RWPE1 (cell line): ENCODE measurements around the gene EXOC2.

Source experiments
- CTCF ChIA-PET: fragments of 350-600 bp; sonication (Branson Sonifier 250); formaldehyde crosslinking; extraction: SDS; loops from one replicate; lab custom pipeline; 2021; lab: Yijun Ruan, JAX
- POLR2A ChIA-PET: fragments of 400-600 bp; formaldehyde crosslinking; extraction: SDS; loops from one replicate; lab custom pipeline; 2020; ENCODE audit warnings: antibody characterized with exemption; ENCODE audit not compliant: low non-redundant PET; lab: Yijun Ruan, JAX
- DNase-seq: peaks from one replicate; pipeline ENCODE4 v3.0.0; 2012; ENCODE audit warnings: low spot score
- H3K27ac ChIP-seq: fragments of 450-650 bp; 2 replicates; pipeline ENCODE4 v1.5.1; 2017
- TF ChIP-seq, protein P1 (sequence below): fragments of 450-650 bp; conservative IDR thresholded peaks from 2 replicates; pipeline ENCODE4 v1.5.1; 2017; ENCODE audit warnings: low read depth, mild to moderate bottlenecking

Gene EXOC2

DNA sequence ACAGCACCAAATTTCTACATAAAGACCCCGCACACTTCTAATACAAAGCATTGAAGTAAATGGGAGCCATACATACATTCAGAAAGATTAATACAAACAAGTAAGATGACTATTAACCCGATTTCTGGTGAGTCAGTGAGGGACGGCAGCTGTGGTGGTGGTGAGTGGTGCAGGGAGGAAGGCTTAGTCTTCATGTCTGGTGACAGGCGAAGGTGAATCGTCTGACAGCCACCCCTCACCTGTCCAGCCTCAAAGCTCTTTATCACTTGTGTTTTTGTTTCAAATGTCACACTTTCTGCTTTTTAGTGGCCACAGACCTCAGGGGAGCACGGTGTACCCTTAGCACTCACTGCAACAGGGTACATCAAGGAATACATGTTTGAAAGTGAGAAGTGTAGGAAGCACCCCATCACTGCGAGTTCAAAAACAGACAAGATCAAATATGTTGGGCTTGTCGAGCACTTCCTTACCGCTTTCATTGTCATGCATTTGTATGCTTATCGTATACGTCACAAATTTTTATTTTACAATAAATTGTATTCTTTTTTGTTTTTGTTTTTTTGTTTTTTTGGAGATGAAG, 237.8 kb downstream of the EXOC2 start:
- ChIA-PET CTCF (no interaction called here), POLR2A (no interaction called here)
- peak; percentile 11 for DNase-seq
- no peak overlapping the region for H3K27ac ChIP-seq
- TF ChIP-seq, protein P1, sequence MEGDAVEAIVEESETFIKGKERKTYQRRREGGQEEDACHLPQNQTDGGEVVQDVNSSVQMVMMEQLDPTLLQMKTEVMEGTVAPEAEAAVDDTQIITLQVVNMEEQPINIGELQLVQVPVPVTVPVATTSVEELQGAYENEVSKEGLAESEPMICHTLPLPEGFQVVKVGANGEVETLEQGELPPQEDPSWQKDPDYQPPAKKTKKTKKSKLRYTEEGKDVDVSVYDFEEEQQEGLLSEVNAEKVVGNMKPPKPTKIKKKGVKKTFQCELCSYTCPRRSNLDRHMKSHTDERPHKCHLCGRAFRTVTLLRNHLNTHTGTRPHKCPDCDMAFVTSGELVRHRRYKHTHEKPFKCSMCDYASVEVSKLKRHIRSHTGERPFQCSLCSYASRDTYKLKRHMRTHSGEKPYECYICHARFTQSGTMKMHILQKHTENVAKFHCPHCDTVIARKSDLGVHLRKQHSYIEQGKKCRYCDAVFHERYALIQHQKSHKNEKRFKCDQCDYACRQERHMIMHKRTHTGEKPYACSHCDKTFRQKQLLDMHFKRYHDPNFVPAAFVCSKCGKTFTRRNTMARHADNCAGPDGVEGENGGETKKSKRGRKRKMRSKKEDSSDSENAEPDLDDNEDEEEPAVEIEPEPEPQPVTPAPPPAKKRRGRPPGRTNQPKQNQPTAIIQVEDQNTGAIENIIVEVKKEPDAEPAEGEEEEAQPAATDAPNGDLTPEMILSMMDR, result no peak

DNA sequence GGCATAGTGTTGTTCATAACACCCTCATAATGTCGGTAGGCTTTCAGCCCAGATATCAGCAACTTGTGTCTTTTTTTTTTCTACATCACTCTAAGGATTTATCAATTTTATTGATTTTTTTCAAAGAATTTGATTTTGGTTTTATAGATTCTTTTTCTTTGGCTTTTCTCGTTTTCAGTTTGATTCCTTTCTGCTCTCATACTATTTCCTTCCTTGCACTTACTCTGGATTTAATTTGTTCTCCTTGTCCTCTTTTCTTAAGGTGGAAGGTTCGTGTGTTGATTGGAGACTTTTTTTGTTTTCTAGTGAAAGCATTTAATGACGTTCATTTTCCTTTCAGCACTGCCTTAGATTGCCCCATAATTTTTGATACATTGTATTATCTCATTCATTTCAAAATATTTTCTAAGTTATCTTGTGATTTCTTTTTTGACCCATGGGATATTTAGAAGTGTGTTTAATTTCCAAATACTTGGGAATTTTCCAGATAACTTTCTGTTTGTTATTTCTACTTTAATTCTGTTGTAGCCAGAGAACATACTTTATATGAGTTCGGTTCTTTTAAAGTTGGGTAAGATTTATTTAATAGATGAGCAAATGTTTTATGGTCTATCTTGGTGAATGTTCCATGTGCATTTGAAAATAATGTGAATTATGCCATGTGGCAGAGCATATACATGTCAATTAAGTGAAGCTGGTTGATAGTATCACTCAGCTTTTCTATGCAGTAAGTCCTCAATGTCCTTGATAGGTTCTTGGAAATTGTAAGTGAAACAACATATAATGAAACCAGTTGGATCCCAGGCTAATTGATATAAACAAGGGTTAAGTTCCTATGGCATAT, 238.6 kb downstream of the EXOC2 start:
- ChIA-PET POLR2A (no interaction called here), CTCF (no interaction called here)
- TF ChIP-seq, protein P1, result no peak
- no peak overlapping the region for H3K27ac ChIP-seq
- no peak for DNase-seq

DNA sequence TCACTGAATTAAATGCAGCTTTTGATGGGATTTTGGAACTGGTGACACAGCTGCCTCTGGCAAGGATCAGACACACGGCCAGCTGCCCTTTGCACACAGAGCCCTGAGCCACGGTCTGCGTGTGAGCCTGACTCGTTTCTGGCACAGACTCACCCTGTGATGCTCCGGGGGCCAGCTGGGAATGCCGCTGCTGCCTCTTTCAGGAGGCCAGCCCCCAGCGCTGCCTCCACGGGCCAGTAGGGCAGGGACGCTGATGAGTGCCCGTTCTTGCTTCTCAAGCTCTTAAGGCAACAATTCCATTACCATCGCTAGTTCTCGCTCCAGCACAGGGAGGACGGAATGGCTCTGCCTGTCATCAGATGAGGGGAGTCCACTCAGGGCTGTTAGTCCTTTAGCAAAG, 239.8 kb downstream of the EXOC2 start:
- ChIA-PET POLR2A (no interaction called here), CTCF (no interaction called here)
- TF ChIP-seq, protein P1, result no peak
- no peak for DNase-seq
- no peak overlapping the region for H3K27ac ChIP-seq

DNA sequence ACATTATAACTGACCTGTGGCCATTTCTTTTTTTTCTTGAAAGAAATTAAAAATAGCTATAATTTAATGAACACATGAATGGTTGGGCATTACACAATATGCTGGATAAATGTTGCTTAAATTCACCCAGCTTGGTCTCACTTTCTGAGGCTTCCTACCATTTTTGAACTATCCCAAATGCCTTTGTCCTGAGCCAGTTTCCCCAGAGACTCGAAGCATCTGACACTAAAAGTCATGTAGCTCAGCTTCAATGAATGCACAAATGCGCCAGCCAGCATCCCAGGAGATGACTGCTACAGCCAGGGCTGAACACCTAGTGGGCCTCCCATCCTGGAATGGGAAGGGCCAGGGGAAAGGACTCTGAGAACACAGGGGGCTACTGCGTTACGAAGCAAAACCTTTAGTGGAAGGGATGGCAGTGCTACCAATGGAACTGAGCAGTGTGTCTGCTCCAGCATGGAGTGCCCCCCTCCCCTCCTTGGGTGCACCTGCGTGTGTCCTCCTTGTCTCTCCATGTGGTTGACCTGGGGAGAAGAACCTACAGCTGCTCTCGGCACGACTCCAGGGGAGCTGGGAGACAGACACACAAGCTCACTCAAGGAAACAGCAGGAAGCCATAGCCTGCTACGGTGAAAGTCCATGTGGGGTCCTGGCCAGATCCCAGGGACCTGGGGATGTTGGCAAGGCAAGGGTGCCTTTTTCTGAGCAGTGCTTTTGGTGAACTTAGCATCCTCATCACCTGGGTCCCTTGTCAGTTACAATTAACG, 240.5 kb downstream of the EXOC2 start:
- no peak overlapping the region for H3K27ac ChIP-seq
- DNase-seq, result no peak
- CTCF ChIA-PET, result interaction anchor here (0.6 kb wide), 1 partner anchor 8 kb away, joined by 4 read pairs; no protein-coding TSS in a partner anchor
- TF ChIP-seq, protein P1, result no peak
- POLR2A ChIA-PET, result no interaction called here

DNA sequence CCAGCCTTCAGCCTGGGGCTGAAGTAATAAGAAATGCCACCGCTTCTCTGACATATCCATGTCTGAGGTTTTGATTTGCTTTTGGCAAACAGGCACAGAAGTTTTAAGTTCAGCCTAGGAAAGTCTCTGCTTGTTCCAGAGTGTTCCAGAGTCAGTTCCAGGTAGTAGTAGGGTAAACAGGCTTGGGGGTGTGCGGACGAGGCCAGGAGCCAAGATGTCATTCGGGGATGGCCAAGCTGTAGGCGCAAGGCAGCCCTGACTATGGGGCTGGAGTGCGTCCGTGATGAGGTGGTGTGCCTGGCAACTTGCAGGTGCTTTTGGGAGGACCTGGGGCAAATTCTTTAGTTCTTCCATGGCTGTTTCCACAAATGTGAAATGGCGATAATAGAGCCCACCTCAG, 241.1 kb downstream of the EXOC2 start:
- H3K27ac ChIP-seq, result no peak overlapping the region
- CTCF ChIA-PET, result no interaction called here
- POLR2A ChIA-PET, result no interaction called here
- DNase-seq, result no peak
- TF ChIP-seq, protein P1, result no peak

DNA sequence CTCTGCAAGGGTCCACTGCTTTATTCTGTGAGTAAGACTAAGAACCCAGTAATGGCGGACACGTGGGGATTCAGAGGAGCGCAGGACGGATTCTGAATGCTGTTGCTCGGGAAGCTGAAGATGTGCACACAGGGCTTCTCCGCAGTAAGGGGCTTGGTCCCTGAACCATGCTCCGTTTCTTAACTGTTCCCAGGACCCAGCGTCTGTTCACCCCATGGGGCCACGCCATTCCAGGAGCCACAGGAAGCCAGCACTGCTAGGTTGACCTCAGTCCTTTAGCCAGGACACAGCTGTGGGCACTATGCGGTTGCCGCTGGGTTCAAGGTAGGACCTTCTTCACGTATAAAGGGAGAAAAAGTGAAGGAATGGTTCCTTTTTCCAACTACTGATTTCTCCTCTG, 241.6 kb downstream of the EXOC2 start:
- POLR2A ChIA-PET, result no interaction called here
- H3K27ac ChIP-seq, result no peak overlapping the region
- no peak for DNase-seq
- TF ChIP-seq, protein P1, result no peak
- CTCF ChIA-PET, result no interaction called here
